H9 (cell line): Measurements from ENCODE around the gene ELF5. TPM values are rescaled to one million over a fixed set of nuclear protein-coding genes. Genes with fewer than 3 reads are reported as not detected.

ENCODE experiments used
- DNase-seq: peaks from one replicate; pipeline ENCODE4 v3.0.0-alpha.2; 2017
- H2AFZ ChIP-seq: one replicate; pipeline ENCODE4 v1.6.1; 2013; ENCODE audit warnings: mild to moderate bottlenecking, low read length, control low read depth, moderate library complexity
- H2AK5ac ChIP-seq: 2 replicates; pipeline ENCODE4 v1.6.1; 2013; ENCODE audit warnings: low read length, control low read depth, mixed read lengths; ENCODE audit not compliant: insufficient read length
- H2BK120ac ChIP-seq: one replicate; pipeline ENCODE4 v1.6.1; 2013; ENCODE audit warnings: low read depth, mild to moderate bottlenecking, low read length, control low read depth, inconsistent platforms; ENCODE audit not compliant: poor library complexity, severe bottlenecking
- H2BK12ac ChIP-seq: 2 replicates; pipeline ENCODE4 v1.6.1; 2013; ENCODE audit warnings: low read length, control low read depth, mixed read lengths, low read depth; ENCODE audit not compliant: insufficient read length
- H2BK15ac ChIP-seq: 2 replicates; pipeline ENCODE4 v1.6.1; 2013; ENCODE audit warnings: low read depth, low read length, control low read depth
- H2BK20ac ChIP-seq: one replicate; pipeline ENCODE4 v1.6.1; 2013; ENCODE audit warnings: low read depth, mild to moderate bottlenecking, low read length, control low read depth, inconsistent platforms; ENCODE audit not compliant: poor library complexity, severe bottlenecking
- H2BK5ac ChIP-seq: 2 replicates; pipeline ENCODE4 v1.6.1; 2013; ENCODE audit warnings: low read length, control low read depth, mixed read lengths; ENCODE audit not compliant: insufficient read length
- H3K14ac ChIP-seq: 2 replicates; pipeline ENCODE4 v1.6.1; 2013; ENCODE audit warnings: low read length, control low read depth; ENCODE audit not compliant: insufficient read depth
- H3K18ac ChIP-seq: 2 replicates; pipeline ENCODE4 v1.6.1; 2013; ENCODE audit warnings: low read depth, mild to moderate bottlenecking, mixed read lengths, low read length, control low read depth; ENCODE audit not compliant: insufficient read length
- H3K23ac ChIP-seq: 2 replicates; pipeline ENCODE4 v1.6.1; 2013; ENCODE audit warnings: low read length, control low read depth, mixed read lengths, low read depth; ENCODE audit not compliant: insufficient read length
- H3K23me2 ChIP-seq: 2 replicates; pipeline ENCODE4 v1.6.1; 2013; ENCODE audit warnings: low read depth, mild to moderate bottlenecking, mixed read lengths, low read length, control low read depth; ENCODE audit not compliant: insufficient read length, poor library complexity, severe bottlenecking
- H3K27ac ChIP-seq: 2 replicates; pipeline ENCODE4 v1.5.1; 2013; ENCODE audit warnings: low read length, control low read depth, mixed read lengths, low read depth; ENCODE audit not compliant: insufficient read length
- H3K27me3 ChIP-seq: 2 replicates; pipeline ENCODE4 v1.6.1; 2013; ENCODE audit warnings: low read length, control low read depth, inconsistent platforms; ENCODE audit not compliant: insufficient read depth
- H3K4ac ChIP-seq: 2 replicates; pipeline ENCODE4 v1.6.1; 2013; ENCODE audit warnings: low read depth, mild to moderate bottlenecking, control low read depth, inconsistent platforms, low read length, moderate library complexity
- H3K4me1 ChIP-seq: 2 replicates; pipeline ENCODE4 v1.6.1; 2013; ENCODE audit warnings: low read length, control low read depth, inconsistent platforms; ENCODE audit not compliant: insufficient read depth
- H3K4me2 ChIP-seq: 2 replicates; pipeline ENCODE4 v1.6.1; 2013; ENCODE audit warnings: low read length, control low read depth, mixed read lengths; ENCODE audit not compliant: insufficient read length, insufficient read depth
- H3K56ac ChIP-seq: 2 replicates; pipeline ENCODE4 v1.6.1; 2013; ENCODE audit warnings: low read depth, mild to moderate bottlenecking, mixed read lengths, low read length, control low read depth; ENCODE audit not compliant: insufficient read length
- H3K79me1 ChIP-seq: 2 replicates; pipeline ENCODE4 v1.6.1; 2013; ENCODE audit warnings: low read depth, mild to moderate bottlenecking, moderate library complexity, low read length, control low read depth, inconsistent platforms; ENCODE audit not compliant: insufficient read depth, poor library complexity, severe bottlenecking
- H3K79me2 ChIP-seq: 2 replicates; pipeline ENCODE4 v1.6.1; 2013; ENCODE audit warnings: low read length, control low read depth, inconsistent platforms; ENCODE audit not compliant: insufficient read depth
- H3K9ac ChIP-seq: 2 replicates; pipeline ENCODE4 v1.6.1; 2013; ENCODE audit warnings: low read length, control low read depth, mixed read lengths; ENCODE audit not compliant: insufficient read length; ENCODE audit errors: extremely low read depth
- H3K9me3 ChIP-seq: one replicate; pipeline ENCODE4 v1.6.1; 2013; ENCODE audit warnings: low read depth, low read length, inconsistent platforms; ENCODE audit not compliant: control insufficient read depth
- H3T11ph ChIP-seq: one replicate; pipeline ENCODE4 v1.6.1; 2013; ENCODE audit warnings: mild to moderate bottlenecking, low read length, control low read depth, inconsistent platforms
- H4K20me1 ChIP-seq: one replicate; pipeline ENCODE4 v1.6.1; 2013; ENCODE audit not compliant: control insufficient read depth, insufficient read length, insufficient read depth
- H4K5ac ChIP-seq: 2 replicates; pipeline ENCODE4 v1.6.1; 2013; ENCODE audit warnings: low read depth, mild to moderate bottlenecking, mixed read lengths, low read length, control low read depth; ENCODE audit not compliant: insufficient read length
- H4K8ac ChIP-seq: replicated peaks from 2 replicates; pipeline ENCODE4 v1.6.1; 2013; ENCODE audit warnings: low read length, control low read depth, mixed read lengths, low read depth; ENCODE audit not compliant: insufficient read length
- H4K91ac ChIP-seq: 2 replicates; pipeline ENCODE4 v1.6.1; 2013; ENCODE audit warnings: low read depth, mild to moderate bottlenecking, moderate library complexity, mixed read lengths, low read length, control low read depth; ENCODE audit not compliant: insufficient read length
- H3K27ac Mint-ChIP-seq, 3 experiments: 2 replicates in 2 of 3; 3 replicates in 1 of 3; pipeline ENCODE4 v1.8.0; 2020 to 2021; ENCODE audit warnings: mixed read lengths in 3 of 3, mild to moderate bottlenecking in 1 of 3, moderate library complexity in 1 of 3
- H3K27me3 Mint-ChIP-seq: 2 replicates; pipeline ENCODE4 v1.8.0; 2021; ENCODE audit warnings: low read depth, mild to moderate bottlenecking, moderate library complexity, mixed read lengths
- H3K36me3 Mint-ChIP-seq, 3 experiments: 2 replicates in 2 of 3; 3 replicates in 1 of 3; pipeline ENCODE4 v1.8.0; 2020 to 2021; ENCODE audit warnings: low read depth in 3 of 3, mixed read lengths in 3 of 3; ENCODE audit not compliant: insufficient read depth in 1 of 3
- H3K4me1 Mint-ChIP-seq, 2 experiments: 2 replicates each; pipeline ENCODE4 v1.8.0; 2020; ENCODE audit warnings: mixed read lengths in 2 of 2
- H3K4me3 Mint-ChIP-seq, 2 experiments: 2 replicates in 1 of 2; 3 replicates in 1 of 2; pipeline ENCODE4 v1.8.0; 2020 to 2021; ENCODE audit warnings: mild to moderate bottlenecking in 2 of 2, mixed read lengths in 2 of 2, moderate library complexity in 1 of 2
- H3K9me3 Mint-ChIP-seq, 2 experiments: 2 replicates in 1 of 2; 3 replicates in 1 of 2; pipeline ENCODE4 v1.8.0; 2020; ENCODE audit warnings: mild to moderate bottlenecking in 2 of 2, mixed read lengths in 2 of 2, moderate library complexity in 1 of 2
- CTCF ChIP-seq: fragments of 200-600 bp; sonication (generic); conservative IDR thresholded peaks from 3 replicates; pipeline ENCODE4 v1.8.0; 2021; ENCODE audit warnings: antibody characterized with exemption, mild to moderate bottlenecking
- WGBS: extraction: QIAGEN DNeasy Blood & Tissue Kit; methylation state at CpG from one replicate; pipeline ENCODE4 v1.1.7; 2013; ENCODE audit warnings: missing lambda C conversion rate, low lambda C conversion rate, mixed read lengths; ENCODE audit not compliant: insufficient read length; ENCODE audit errors: extremely low coverage; 5-methylcytosine and 5-hydroxymethylcytosine counted together
- total RNA-seq: library from RNA; stranded (reverse); gene quantifications from 2 replicates; pipeline ENCODE4 v1.2.1, GENCODE V29; 2021

ELF5 gene
- total RNA-seq, 1 experiment from 2014 or later, result not detected

DNA sequence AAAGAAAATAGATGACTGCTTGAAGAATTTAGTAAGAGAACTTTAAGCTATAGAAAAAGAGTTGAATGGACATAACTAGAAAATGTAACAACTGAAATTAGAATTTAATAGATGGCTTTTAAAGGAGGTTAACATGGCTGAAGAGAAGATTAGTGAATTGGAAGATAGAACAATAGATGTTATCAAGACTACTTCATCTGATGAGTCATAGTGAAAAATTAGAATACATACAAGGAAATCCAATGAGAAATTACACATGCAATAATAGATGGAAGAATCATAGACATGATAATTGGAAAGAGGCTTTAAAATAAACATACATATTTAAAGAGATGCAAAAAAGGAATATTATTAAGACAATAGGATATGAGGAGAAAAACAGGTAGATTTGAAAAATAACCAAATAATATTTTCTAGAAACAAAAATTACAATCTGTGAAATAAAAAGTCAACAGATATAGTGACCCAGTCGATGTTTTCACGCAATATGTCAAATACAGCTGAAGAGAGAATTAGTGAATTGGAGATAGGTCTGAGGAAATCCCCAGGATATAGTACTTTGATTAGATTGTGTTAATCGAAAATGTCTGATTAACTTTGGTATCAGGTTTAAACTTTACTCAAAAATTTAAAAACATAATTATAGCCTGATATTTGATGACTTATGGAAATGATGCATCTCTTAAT, 46.6 kb downstream of the ELF5 start:
- H4K20me1 ChIP-seq, result no peaks in the 10 kb centered on the region
- no peak overlapping the region for H3K4ac ChIP-seq
- H3K27me3 ChIP-seq, result no peaks in the 10 kb centered on the region
- H3T11ph ChIP-seq, result no peak overlapping the region
- H3K4me1 ChIP-seq, result no peaks in the 10 kb centered on the region
- no peak overlapping the region for H4K8ac ChIP-seq
- Mint-ChIP-seq H3K36me3 (peaks cover 8 to 84% (median 47%) of the 10 kb centered on the region in 3 experiments), H3K9me3 (peaks cover 23 to 26% of the 10 kb centered on the region in 2 experiments), H3K27me3 (no peaks in the 10 kb centered on the region; the same call in 1 of the 2 replicates), H3K4me3 (no peak overlapping the region), H3K4me1 (no peaks in the 10 kb centered on the region), H3K27ac (no peak overlapping the region)
- H4K5ac ChIP-seq, result no peak overlapping the region
- no peaks in the 10 kb centered on the region for H3K79me1 ChIP-seq
- H2BK120ac ChIP-seq, result no peak overlapping the region
- no peak overlapping the region for H2BK15ac ChIP-seq
- H3K9me3 ChIP-seq, result no peaks in the 10 kb centered on the region
- H3K4me2 ChIP-seq, result no peak overlapping the region
- DNase-seq, result no peak
- no peak for TF ChIP-seq CTCF
- no peak overlapping the region for H3K27ac ChIP-seq
- H3K56ac ChIP-seq, result no peak overlapping the region
- no peak overlapping the region for H3K23ac ChIP-seq
- H4K91ac ChIP-seq, result no peak overlapping the region
- H2AK5ac ChIP-seq, result no peak overlapping the region
- H3K79me2 ChIP-seq, result no peaks in the 10 kb centered on the region
- no peak overlapping the region for H3K14ac ChIP-seq
- H3K9ac ChIP-seq, result no peak overlapping the region
- H2BK20ac ChIP-seq, result no peak overlapping the region
- no CpG with 5 or more reads among the region's 3 CpGs for WGBS
- no peak overlapping the region for H3K18ac ChIP-seq
- H2AFZ ChIP-seq, result no peak overlapping the region
- no peak overlapping the region for H2BK5ac ChIP-seq
- no peak overlapping the region for H2BK12ac ChIP-seq
- H3K23me2 ChIP-seq, result no peaks in the 10 kb centered on the region
